ENCODE data around the gene TMC3.

DNA sequence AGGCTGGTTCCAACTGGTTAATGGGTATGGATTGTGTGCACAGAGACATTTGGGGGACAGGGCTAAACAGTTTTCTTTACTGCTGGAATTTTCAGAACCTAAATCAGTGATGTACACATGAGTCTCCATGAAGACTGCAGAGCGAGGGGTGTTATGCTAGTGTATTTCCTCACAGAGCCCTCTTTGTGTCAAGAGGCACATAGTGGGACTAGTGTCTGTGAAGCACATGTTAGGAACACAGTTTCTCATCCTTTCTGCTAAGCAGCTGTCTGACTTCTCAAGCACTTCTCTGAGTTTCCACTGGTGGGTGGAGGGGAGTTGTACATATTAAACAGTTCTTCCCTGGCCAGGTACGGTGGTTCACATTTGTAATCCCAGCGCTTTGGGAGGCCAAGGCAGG lies 40.6 kb downstream of the TMC3 start:
- TF ChIP-seq, protein P1, sequence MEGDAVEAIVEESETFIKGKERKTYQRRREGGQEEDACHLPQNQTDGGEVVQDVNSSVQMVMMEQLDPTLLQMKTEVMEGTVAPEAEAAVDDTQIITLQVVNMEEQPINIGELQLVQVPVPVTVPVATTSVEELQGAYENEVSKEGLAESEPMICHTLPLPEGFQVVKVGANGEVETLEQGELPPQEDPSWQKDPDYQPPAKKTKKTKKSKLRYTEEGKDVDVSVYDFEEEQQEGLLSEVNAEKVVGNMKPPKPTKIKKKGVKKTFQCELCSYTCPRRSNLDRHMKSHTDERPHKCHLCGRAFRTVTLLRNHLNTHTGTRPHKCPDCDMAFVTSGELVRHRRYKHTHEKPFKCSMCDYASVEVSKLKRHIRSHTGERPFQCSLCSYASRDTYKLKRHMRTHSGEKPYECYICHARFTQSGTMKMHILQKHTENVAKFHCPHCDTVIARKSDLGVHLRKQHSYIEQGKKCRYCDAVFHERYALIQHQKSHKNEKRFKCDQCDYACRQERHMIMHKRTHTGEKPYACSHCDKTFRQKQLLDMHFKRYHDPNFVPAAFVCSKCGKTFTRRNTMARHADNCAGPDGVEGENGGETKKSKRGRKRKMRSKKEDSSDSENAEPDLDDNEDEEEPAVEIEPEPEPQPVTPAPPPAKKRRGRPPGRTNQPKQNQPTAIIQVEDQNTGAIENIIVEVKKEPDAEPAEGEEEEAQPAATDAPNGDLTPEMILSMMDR (conservative IDR thresholded peaks at IDR 0.05; ENCODE audit: low read length), result no peak
- TF ChIP-seq EZH2phosphoT487 (IDR thresholded peaks at IDR 0.05; ENCODE audit: borderline replicate concordance, low read depth, low read length), result no peak
